Thyroid gland (tissue), 4 donors: ENCODE measurements around the gene UBE2V1. TPM values are rescaled to one million over a fixed set of nuclear protein-coding genes. Genes with fewer than 3 reads are reported as not detected.

Source experiments
- DNase-seq, 2 donors: peaks; one replicate each; pipeline ENCODE4 v3.0.0-alpha.2; 2019
- H3K27ac ChIP-seq, 3 donors: fragments of 200-600 bp; sonication (generic); 1 replicate in 2 of 3; 2 replicates in 1 of 3; pipeline ENCODE4 v1.5.1; 2016 to 2019; ENCODE audit warnings: mild to moderate bottlenecking in 1 of 3, moderate library complexity in 1 of 3
- H3K27me3 ChIP-seq: fragments of 200-600 bp; sonication (generic); one replicate; pipeline ENCODE4 v1.5.1; 2019
- H3K36me3 ChIP-seq, 2 donors: fragments of 200-600 bp; sonication (generic); one replicate each; pipeline ENCODE4 v1.5.1; 2016 to 2019
- H3K4me1 ChIP-seq, 2 donors: fragments of 200-600 bp; sonication (generic); one replicate each; pipeline ENCODE4 v1.5.1; 2017 to 2019
- H3K4me3 ChIP-seq, 3 donors: fragments of 200-600 bp; sonication (generic); replicated peaks in 1 of 3; 1 replicate in 2 of 3; 2 replicates in 1 of 3; pipeline ENCODE4 v1.5.1; 2016; ENCODE audit warnings: mild to moderate bottlenecking in 1 of 3
- H3K9me3 ChIP-seq: fragments of 200-600 bp; sonication (generic); one replicate; pipeline ENCODE4 v1.5.1; 2017
- POLR2A ChIP-seq, 2 donors: fragments of 450-650 bp; IDR thresholded peaks; one replicate each; pipeline ENCODE4 v1.6.1; 2017; ENCODE audit warnings: antibody characterized with exemption in 2 of 2, mild to moderate bottlenecking in 2 of 2, moderate library complexity in 1 of 2
- WGBS, 2 donors: methylation state at CpG; one replicate each; pipeline ENCODE4 v1.1.5; 2017; 5-methylcytosine and 5-hydroxymethylcytosine counted together
- intact Hi-C: fragments of 100-400 bp; cut with DNase I; formaldehyde crosslinking; loops from one replicate; pipeline ENCODE4 v1.15.1; 2023
- total RNA-seq, 4 donors: library from RNA; depleted of rRNA; stranded (reverse); fragments of >200 nt; gene quantifications; one replicate each; pipeline ENCODE4 v1.2.3, GENCODE V29; 2016
- TF ChIP-seq, protein P1 (sequence below), 6 experiments: fragments of 200-600 bp in 3 of 6; fragments of 450-650 bp in 3 of 6; sonication (generic) in 3 of 6; IDR thresholded peaks; one replicate each; pipeline ENCODE4 v1.5.1; 2016 to 2019; ENCODE audit warnings: antibody characterized with exemption in 6 of 6, mild to moderate bottlenecking in 2 of 6, inconsistent platforms in 1 of 6, moderate library complexity in 1 of 6

Gene UBE2V1
- total RNA-seq, 4 donors from 2014 or later = 77.3 to 110 (median 92.3) TPM

DNA sequence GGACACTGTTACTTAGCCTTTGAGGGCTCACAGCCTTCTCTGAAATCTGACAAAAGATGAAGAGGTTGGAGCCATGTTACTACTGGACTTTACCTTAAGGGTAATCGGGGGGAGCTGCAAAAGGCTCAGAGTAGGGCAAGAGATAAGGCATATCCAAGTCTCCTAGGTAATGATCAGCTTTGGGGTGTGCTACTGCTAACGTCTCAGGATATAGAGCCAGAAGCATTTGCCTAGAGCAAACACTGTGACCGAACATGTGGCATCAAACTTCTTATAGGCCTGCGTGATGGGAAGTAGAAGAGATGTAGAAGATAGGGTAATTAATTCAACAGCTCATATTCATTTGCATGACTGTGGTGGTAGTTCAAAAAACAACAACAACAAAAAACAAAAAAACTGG, 11.1 kb downstream of the UBE2V1 start:
- no peak for TF ChIP-seq POLR2A (IDR thresholded peaks at IDR 0.05)
- TF ChIP-seq, protein P1, sequence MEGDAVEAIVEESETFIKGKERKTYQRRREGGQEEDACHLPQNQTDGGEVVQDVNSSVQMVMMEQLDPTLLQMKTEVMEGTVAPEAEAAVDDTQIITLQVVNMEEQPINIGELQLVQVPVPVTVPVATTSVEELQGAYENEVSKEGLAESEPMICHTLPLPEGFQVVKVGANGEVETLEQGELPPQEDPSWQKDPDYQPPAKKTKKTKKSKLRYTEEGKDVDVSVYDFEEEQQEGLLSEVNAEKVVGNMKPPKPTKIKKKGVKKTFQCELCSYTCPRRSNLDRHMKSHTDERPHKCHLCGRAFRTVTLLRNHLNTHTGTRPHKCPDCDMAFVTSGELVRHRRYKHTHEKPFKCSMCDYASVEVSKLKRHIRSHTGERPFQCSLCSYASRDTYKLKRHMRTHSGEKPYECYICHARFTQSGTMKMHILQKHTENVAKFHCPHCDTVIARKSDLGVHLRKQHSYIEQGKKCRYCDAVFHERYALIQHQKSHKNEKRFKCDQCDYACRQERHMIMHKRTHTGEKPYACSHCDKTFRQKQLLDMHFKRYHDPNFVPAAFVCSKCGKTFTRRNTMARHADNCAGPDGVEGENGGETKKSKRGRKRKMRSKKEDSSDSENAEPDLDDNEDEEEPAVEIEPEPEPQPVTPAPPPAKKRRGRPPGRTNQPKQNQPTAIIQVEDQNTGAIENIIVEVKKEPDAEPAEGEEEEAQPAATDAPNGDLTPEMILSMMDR (IDR thresholded peaks at IDR 0.05) = no peak
- DNase-seq = no peak
- Histone ChIP-seq H3K27me3 (no peaks in the 10 kb centered on the region), H3K4me3 (no peak overlapping the region), H3K9me3 (no peaks in the 10 kb centered on the region), H3K27ac (no peak overlapping the region), H3K36me3 (no peaks in the 10 kb centered on the region), H3K4me1 (peaks cover 30 to 43% of the 10 kb centered on the region in 2 donors)
- intact Hi-C loops = no loop called here
- WGBS, 2 donors = 84 to 89% methylated on average over 4 of the region's 4 CpGs

DNA sequence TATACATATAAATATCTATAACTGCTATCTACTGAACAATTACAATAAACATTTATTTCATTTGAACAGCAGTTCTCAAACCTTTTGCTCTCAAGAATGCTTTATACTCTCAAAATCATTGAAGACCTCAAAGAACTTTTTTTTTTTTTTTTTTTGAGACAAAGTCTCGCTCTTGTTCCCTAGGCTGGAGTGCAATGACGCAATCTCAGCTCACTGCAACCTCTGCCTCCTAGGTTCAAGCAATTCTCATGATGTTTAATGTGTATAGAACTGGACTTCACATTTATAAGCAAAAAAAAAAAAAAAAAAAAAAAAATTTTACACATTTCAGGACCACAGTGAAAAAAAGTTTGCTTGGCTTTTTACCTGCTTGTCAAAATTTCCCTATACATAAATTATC, 11.7 kb downstream of the UBE2V1 start:
- Histone ChIP-seq H3K9me3 (no peaks in the 10 kb centered on the region), H3K4me3 (no peak overlapping the region), H3K27me3 (no peaks in the 10 kb centered on the region), H3K36me3 (no peaks in the 10 kb centered on the region), H3K27ac (peak overlapping the region in 2 of 3 donors; percentile 58 to 61), H3K4me1 (peaks cover 30 to 42% of the 10 kb centered on the region in 2 donors)
- peak; percentile 53 to 55 for DNase-seq
- TF ChIP-seq POLR2A (IDR thresholded peaks at IDR 0.05) = no peak
- TF ChIP-seq, protein P1 (IDR thresholded peaks at IDR 0.05) = no peak
- intact Hi-C loops = no loop called here
- 44 to 52% methylated on average over 2 of the region's 2 CpGs for WGBS, 2 donors

DNA sequence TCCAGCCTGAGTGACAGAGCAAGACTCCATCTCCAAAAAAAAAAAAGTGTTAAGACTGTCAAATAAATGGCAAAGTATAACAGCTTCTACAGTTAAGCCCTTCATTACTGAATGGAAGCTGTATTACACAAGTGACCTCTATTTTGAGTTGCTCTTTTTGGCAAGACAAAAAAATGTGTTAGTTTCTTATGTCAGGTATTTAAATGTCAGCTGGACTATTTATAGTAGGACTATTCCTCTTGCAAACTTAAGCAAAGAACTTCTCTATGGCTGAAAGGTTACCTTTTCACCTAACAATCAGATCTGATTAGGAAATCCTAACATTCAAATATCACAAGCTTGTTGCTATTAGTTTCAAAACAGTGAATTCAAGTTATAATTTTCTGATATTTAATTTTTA, 12.4 kb downstream of the UBE2V1 start:
- Histone ChIP-seq H3K36me3 (peaks cover 4 to 6% of the 10 kb centered on the region in 2 donors), H3K27ac (peak overlapping the region; percentile 11 to 61 (median 58))
- no peak for TF ChIP-seq POLR2A (IDR thresholded peaks at IDR 0.05)
- TF ChIP-seq, protein P1 (IDR thresholded peaks at IDR 0.05) = no peak

DNA sequence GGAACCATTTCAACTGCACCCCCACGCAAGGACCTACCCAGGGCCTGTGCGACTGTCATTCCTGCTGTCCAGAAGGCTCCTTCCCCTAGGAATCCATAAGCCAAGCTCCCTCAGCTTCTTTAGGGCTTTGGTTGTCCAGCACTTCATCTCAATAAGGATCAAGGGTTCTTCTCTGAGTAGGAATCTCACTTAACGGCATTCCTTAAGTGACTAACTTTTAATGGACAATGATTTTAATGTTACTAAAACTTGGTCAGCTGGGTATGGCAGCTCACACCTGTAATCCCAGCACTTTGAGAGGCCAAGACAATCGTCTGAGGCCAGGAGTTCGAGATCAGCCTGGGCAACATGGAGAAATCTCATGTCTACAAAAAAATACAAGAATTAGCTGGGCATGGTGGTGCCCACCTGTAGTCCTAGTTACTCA, 13.4 kb downstream of the UBE2V1 start:
- peaks cover 30 to 38% of the 10 kb centered on the region in 2 donors for H3K4me1 ChIP-seq
- no peaks in the 10 kb centered on the region for H3K9me3 ChIP-seq
- intact Hi-C loops = no loop called here
- no peaks in the 10 kb centered on the region for H3K27me3 ChIP-seq
- peaks cover 9 to 12% of the 10 kb centered on the region in 2 donors for H3K36me3 ChIP-seq
- WGBS, 2 donors = 66 to 80% methylated on average over 5 of the region's 5 CpGs
- no peak for DNase-seq
- TF ChIP-seq, protein P1 (IDR thresholded peaks at IDR 0.05) = no peak
- TF ChIP-seq POLR2A (IDR thresholded peaks at IDR 0.05) = no peak
- H3K4me3 ChIP-seq = no peak overlapping the region
- H3K27ac ChIP-seq = peak overlapping the region in 2 of 3 donors; percentile 58 to 61

More for the DNA sequence above, 12.4 kb downstream of the UBE2V1 start:
- H3K9me3 ChIP-seq = no peaks in the 10 kb centered on the region
- H3K4me3 ChIP-seq = no peak overlapping the region
- no peaks in the 10 kb centered on the region for H3K27me3 ChIP-seq
- intact Hi-C loops = no loop called here
- peaks cover 30 to 40% of the 10 kb centered on the region in 2 donors for H3K4me1 ChIP-seq
- no peak for DNase-seq

DNA sequence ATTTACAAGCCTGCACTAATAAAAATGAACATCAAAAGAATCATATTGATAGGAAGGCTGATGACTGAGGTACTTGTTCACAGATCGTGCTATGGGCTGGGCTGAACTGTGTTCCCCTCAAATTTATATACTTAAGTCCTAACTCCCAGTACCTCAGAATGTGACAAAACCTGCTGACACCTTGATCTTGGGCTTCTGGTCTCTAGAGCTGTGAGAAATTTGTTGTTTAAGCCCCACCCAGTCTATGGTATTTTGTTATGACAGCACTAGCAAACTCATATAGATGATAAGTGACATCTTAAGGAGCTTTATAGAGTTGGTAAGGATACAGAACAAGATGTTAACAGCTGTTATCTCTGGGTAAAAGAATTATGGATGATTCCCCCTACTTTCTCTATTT, 13.8 kb downstream of the UBE2V1 start:
- H3K36me3 ChIP-seq = peaks cover 13 to 14% of the 10 kb centered on the region in 2 donors
- peaks cover 30 to 38% of the 10 kb centered on the region in 2 donors for H3K4me1 ChIP-seq
- H3K4me3 ChIP-seq = no peak overlapping the region
- WGBS, 2 donors = 64 to 69% methylated on average over 1 of the region's 1 CpG
- peak overlapping the region in 2 of 3 donors; percentile 58 to 61 for H3K27ac ChIP-seq
- H3K27me3 ChIP-seq = no peaks in the 10 kb centered on the region
- no peaks in the 10 kb centered on the region for H3K9me3 ChIP-seq
- no peak for DNase-seq
- TF ChIP-seq POLR2A (IDR thresholded peaks at IDR 0.05) = no peak
- TF ChIP-seq, protein P1 (IDR thresholded peaks at IDR 0.05) = no peak
- intact Hi-C loops = no loop called here
